ENCODE results near the gene FBP1. TPM values are rescaled to one million over a fixed set of nuclear protein-coding genes. Genes with fewer than 3 reads are reported as not detected.
"Not testable (repeated sequence)": the region's sequence is repeated elsewhere in the genome, so short reads cannot be mapped to it uniquely, and the experiment has no call there.

Gene FBP1
- total and polyA plus RNA-seq, 2 donors = 13.6 to 48.6 TPM

DNA sequence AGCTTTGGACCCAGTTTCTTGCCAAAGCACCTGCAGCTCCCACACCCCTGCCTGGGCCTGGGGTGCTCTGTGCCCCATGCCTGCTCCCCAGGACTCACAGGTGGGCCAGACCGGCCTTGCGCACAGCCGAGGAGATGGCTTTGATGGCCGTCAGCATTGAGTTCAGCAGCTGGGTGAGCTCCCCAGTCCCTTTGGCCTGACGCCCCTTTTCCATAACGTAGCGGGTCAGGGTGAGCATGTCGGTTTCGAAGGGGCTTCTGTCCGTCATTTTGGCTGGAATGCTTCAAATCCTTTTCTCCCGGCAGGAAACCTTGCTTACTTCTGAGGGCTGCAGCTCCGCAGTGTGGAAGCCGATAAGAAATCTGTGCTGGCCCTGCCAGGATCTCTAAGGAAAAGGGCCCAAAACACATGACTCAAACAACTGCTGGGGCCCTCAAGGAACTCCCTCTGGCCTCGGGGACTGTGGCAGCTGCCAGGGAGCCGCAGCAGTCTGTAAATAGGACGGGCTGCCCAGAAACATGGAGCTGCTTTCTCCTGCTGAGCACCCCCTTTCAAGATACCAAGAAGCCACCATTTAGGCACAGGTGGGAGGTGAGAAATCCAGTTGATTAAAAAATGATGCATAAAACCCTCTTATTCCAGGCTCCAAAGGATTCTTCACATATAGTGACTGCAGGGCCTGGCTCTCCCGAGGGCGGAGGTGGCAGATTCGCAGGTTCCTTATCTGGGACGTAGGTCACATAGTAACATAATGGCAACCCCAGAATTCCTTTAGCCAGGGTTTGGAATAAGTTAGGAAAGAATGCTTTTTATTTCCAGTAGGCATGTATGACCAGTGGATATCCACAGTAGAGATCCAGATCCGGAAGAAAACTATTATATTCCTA, 45.6 kb downstream of the FBP1 start, which contains the start of gene FBP2:
Gene FBP2 (minus strand): TSS at position 366 of the 887 bp plus-strand sequence. CDS start 98 bp downstream, at position 268.
- no peak for DNase-seq (ENCODE audit: extremely low spot score)
- no peak within 1 kb of the TSS for H3K4me3 ChIP-seq (ENCODE audit: low read depth, low read length)
- no peaks in the 10 kb centered on the region for H3K4me1 ChIP-seq (ENCODE audit: insufficient read depth)
- no peaks in the 10 kb centered on the region for H3K36me3 ChIP-seq (ENCODE audit: insufficient read depth)
- 59% methylated on average over 21 of the region's 21 CpGs for whole genome bisulfite sequencing
- no peak within 1 kb of the TSS for H3K27ac ChIP-seq (ENCODE audit: low read depth)

DNA sequence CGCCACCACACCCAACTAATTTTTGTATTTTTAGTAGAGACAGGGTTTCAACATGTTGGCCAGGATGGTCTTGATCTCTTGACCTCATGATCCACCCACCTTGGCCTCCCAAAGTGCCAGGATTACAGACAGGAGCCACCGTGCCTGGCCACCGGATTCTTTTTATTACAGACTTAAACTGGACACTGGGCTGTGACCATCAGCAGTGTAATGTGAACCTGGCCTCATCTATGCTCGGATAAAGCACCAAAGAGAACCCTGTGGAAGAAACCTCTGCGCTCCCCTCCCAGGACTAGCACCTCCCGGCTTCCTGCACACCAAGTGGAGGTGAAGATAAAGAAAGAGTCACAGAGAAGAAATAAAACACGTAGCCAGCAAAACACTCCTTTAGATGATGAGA, 46.6 kb downstream of the FBP1 start:
- H3K4me3 ChIP-seq (ENCODE audit: low read depth, low read length); H3K4me1 ChIP-seq (ENCODE audit: insufficient read depth): not testable (repeated sequence)
- WGBS = 82% methylated on average over 7 of the region's 7 CpGs

DNA sequence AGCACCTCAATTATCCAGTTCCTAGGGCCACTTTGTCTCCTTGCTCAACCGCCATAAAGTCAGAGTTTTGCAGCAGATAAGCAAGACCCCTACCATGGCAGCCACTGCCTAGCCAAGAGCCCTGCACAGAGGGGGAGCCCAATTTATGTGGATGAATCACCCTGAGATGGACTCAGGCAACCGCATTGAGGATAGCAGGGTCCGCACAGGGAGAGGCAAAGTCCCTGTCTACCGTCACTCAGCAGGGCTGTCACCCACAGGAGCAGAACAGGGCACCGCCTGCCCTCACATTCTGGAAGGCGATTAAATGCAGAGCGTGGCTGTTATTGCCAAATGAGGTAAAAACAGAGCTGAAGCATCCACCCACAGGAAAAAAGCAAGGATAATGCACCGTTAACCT, 47.4 kb downstream of the FBP1 start:
- H3K4me3 ChIP-seq (ENCODE audit: low read depth, low read length) = no peak overlapping the region
- no peaks in the 10 kb centered on the region for H3K4me1 ChIP-seq (ENCODE audit: insufficient read depth)
- H3K27ac ChIP-seq (ENCODE audit: low read depth) = no peak overlapping the region
- 90% methylated on average over 8 of the region's 8 CpGs for WGBS
- H3K36me3 ChIP-seq (ENCODE audit: insufficient read depth) = no peaks in the 10 kb centered on the region
- DNase-seq (ENCODE audit: extremely low spot score) = no peak

More for the DNA sequence above, 46.6 kb downstream of the FBP1 start:
- H3K36me3 ChIP-seq (ENCODE audit: insufficient read depth); H3K27ac ChIP-seq (ENCODE audit: low read depth); DNase-seq (ENCODE audit: extremely low spot score): not testable (repeated sequence)

DNA sequence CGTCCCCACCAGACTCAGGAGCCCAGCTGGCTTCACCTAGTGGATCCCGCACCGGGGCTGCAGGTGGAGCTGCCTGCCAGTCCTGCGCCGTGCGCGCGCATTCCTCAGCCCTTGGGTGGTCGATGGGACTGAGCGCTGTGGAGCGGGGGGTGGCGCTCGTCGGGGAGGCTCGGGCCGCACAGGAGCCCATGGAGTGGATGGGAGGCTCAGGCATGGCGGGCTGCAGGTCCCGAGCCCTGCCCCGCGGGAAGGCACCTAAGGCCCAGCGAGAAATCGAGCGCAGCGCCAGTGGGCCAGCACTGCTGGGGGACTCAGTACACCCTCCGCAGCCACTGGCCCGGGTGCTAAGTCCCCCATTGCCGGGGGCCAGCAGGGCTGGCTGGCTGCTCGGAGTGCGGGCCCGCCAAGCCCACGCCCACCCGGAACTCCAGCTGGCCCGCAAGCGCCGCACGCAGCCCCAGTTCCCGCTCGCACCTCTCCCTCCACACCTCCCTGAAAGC, 48.2 kb downstream of the FBP1 start:
- not testable (repeated sequence) for H3K36me3 ChIP-seq (ENCODE audit: insufficient read depth); H3K27ac ChIP-seq (ENCODE audit: low read depth); DNase-seq (ENCODE audit: extremely low spot score); H3K4me1 ChIP-seq (ENCODE audit: insufficient read depth); H3K4me3 ChIP-seq (ENCODE audit: low read depth, low read length)
- 71% methylated on average over 37 of the region's 38 CpGs for WGBS

DNA sequence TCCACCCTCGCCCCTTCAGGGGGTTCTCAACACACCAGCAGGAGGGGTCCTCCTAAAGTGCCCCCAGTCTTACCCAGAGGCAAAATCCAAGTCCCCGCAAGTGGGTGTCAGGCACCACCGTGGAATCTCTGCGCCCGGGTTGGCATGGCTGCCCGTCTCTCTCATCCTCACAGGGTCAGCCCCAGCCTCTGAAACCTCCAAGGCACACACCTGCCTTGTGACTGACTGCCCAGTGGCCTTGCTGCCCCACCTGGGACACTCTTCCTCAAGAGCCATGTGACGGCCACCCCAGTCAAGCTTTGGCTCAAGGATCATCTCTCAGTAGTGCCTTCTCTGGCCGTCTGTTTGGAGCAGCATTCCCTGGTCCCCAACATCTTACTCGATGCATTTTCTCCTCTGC, 50.6 kb downstream of the FBP1 start:
- H3K4me3 ChIP-seq (ENCODE audit: low read depth, low read length) = no peak overlapping the region
- WGBS = 85% methylated on average over 9 of the region's 9 CpGs
- H3K4me1 ChIP-seq (ENCODE audit: insufficient read depth) = no peaks in the 10 kb centered on the region
- no peak overlapping the region for H3K27ac ChIP-seq (ENCODE audit: low read depth)
- no peaks in the 10 kb centered on the region for H3K36me3 ChIP-seq (ENCODE audit: insufficient read depth)
- DNase-seq (ENCODE audit: extremely low spot score) = no peak

DNA sequence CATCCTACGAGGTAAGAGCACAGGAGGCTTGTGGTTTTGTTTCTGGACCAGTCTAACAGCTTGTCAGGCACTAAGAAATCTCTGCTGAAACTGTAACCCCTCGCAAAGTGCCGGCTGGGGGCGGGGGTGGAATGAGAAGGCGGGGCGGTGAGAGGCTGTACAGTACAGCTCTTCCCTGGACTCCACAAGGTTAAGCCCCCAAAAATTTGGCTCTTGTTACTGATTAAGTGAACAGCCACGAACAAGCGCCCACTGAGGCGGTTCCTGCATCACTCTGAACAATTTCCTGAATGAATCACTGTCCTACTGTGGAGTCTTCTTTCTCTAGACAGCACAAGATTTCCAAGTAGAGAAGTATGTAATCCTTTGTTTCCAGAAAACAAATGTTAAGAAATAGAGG, 52.5 kb downstream of the FBP1 start:
- Histone ChIP-seq H3K4me1 (ENCODE audit: insufficient read depth) (no peaks in the 10 kb centered on the region), H3K4me3 (ENCODE audit: low read depth, low read length) (no peak overlapping the region), H3K36me3 (ENCODE audit: insufficient read depth) (no peaks in the 10 kb centered on the region), H3K27ac (ENCODE audit: low read depth) (no peak overlapping the region)
- 36% methylated on average over 9 of the region's 9 CpGs for WGBS
- no peak for DNase-seq (ENCODE audit: extremely low spot score)

DNA sequence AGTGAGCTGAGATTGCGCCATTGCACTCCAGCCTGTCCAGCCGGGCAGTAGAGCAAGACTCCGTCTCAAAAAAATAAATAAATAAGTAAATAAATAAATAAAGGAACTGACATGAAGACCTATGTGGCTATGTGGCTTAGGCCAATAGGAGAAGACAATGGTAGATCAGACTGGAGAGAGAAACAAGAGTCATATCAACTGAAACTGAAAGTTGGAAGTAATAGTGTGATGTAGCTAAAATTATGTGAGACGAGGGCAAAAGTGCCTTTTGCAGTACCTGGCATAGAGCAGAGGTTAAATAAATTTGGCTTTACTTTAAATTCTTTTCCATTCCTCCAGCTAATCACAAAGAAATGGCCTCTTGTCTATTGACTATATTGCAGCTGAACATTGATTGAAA, 53.0 kb downstream of the FBP1 start:
- 78% methylated on average over 4 of the region's 4 CpGs for WGBS
- no peak for DNase-seq (ENCODE audit: extremely low spot score)
- Histone ChIP-seq H3K27ac (ENCODE audit: low read depth) (no peak overlapping the region), H3K4me1 (ENCODE audit: insufficient read depth) (no peaks in the 10 kb centered on the region), H3K36me3 (ENCODE audit: insufficient read depth) (no peaks in the 10 kb centered on the region), H3K4me3 (ENCODE audit: low read depth, low read length) (no peak overlapping the region)

DNA sequence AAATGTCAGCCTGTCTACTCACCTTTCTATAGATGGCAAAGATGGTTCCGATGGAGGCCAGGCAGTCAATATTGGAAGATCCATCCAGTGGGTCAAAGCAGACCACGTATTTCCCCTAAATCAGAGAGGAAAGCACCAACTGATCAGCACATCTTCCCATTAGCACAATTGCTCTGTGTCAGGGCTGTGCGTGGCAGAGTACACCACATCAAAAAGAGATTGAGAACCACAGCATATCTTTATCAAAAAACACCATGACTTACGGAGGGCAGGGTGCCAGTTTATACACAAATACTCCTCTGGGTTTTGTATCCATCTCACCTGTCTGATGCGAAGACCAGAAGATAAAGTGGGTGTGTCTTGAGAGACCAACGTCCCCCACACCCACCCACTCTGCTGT, 54.8 kb downstream of the FBP1 start:
- H3K27ac ChIP-seq (ENCODE audit: low read depth) = no peak overlapping the region
- DNase-seq (ENCODE audit: extremely low spot score) = no peak
- no peak overlapping the region for H3K4me3 ChIP-seq (ENCODE audit: low read depth, low read length)
- WGBS = 86% methylated on average over 6 of the region's 6 CpGs
- no peaks in the 10 kb centered on the region for H3K36me3 ChIP-seq (ENCODE audit: insufficient read depth)
- no peaks in the 10 kb centered on the region for H3K4me1 ChIP-seq (ENCODE audit: insufficient read depth)

DNA sequence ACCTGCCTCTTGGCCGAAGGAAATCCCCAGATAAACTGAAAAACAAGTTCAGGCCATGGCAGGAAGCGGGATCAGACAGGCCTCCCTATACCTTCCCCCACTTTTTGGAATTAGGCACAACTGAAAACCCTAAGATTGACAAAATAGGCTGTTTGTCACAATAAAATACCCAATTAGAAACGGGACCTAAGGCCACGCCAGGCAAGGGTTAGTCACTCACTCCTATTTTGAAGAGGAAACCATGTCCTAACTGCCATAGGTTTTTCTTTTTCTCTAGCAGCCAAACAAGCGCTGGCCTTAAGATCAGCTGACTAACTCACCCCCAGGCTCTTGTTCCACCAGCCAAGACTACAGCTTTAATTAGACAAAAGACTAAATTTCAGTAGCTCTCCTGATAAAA, 57.6 kb downstream of the FBP1 start:
- no peak overlapping the region for H3K4me3 ChIP-seq (ENCODE audit: low read depth, low read length)
- no peak for DNase-seq (ENCODE audit: extremely low spot score)
- H3K36me3 ChIP-seq (ENCODE audit: insufficient read depth) = no peaks in the 10 kb centered on the region
- no peak overlapping the region for H3K27ac ChIP-seq (ENCODE audit: low read depth)
- WGBS = 90% methylated on average over 5 of the region's 5 CpGs
- H3K4me1 ChIP-seq (ENCODE audit: insufficient read depth) = no peaks in the 10 kb centered on the region

DNA sequence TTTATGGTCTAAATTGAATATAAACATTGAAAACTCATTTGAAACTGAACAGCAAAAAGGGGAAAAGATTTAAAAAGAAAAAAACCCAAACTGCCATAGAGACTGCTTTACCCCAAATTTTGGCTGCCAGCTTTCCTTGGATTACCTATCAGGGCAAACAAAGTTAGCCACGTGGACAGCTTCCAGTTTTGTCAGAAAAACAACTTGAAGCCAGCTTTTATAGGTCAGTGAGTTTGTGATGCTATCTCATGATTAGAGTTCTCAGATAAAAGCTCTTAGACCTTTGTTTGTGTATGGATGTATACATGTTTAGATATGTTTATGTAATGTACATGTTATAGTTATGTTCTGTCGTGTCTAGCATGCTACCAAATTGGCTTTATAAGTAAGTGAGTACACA, 61.7 kb downstream of the FBP1 start:
- no peaks in the 10 kb centered on the region for H3K4me1 ChIP-seq (ENCODE audit: insufficient read depth)
- H3K27ac ChIP-seq (ENCODE audit: low read depth) = no peak overlapping the region
- WGBS = 18% methylated on average over 2 of the region's 2 CpGs
- no peak overlapping the region for H3K4me3 ChIP-seq (ENCODE audit: low read depth, low read length)
- DNase-seq (ENCODE audit: extremely low spot score) = no peak
- H3K36me3 ChIP-seq (ENCODE audit: insufficient read depth) = no peaks in the 10 kb centered on the region

DNA sequence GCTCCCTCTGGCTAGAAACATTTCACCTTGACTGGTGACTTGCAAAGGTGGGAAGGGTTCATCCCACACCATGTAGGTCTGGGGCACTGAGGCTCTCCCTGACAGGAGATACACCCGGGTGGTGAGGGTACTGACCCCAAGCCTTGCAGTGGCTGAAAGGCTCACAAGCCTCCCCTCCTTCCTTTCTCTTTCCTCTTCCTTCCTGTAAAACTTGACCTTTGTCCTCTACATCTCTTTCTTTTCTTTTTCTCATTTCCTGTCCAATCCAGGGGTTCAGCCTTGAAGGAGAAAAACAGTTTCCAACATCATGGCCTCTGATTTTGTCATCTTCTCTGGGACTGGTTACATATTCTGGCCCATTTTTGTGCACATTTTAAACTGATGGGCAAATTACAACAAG, 62.3 kb downstream of the FBP1 start:
- 30% methylated on average over 1 of the region's 1 CpG for WGBS
- no peaks in the 10 kb centered on the region for H3K36me3 ChIP-seq (ENCODE audit: insufficient read depth)
- H3K27ac ChIP-seq (ENCODE audit: low read depth) = no peak overlapping the region
- H3K4me3 ChIP-seq (ENCODE audit: low read depth, low read length) = no peak overlapping the region
- DNase-seq (ENCODE audit: extremely low spot score) = no peak
- H3K4me1 ChIP-seq (ENCODE audit: insufficient read depth) = no peaks in the 10 kb centered on the region

DNA sequence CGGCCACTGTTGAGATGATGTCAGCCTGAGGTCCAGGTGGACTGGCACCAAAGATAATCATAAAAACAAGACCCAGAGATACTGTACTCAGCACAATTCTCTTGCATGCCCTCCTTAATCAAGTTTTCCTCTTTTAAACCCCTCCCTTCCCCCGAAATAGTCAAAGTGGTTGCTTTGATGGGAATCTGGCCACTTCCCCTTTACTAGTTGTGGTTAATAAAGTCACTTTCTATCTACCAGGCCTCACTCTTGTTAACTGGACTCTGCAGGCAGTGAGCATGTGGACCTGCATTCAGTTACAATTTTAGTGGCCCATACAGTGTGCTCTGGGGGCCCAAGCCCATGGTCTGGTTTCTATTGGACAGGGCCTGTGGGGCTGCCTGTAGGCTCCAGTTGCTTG, 63.2 kb downstream of the FBP1 start:
- WGBS = 91% methylated on average over 2 of the region's 2 CpGs
- Histone ChIP-seq H3K36me3 (ENCODE audit: insufficient read depth) (no peaks in the 10 kb centered on the region), H3K27ac (ENCODE audit: low read depth) (no peak overlapping the region), H3K4me1 (ENCODE audit: insufficient read depth) (no peaks in the 10 kb centered on the region), H3K4me3 (ENCODE audit: low read depth, low read length) (no peak overlapping the region)
- no peak for DNase-seq (ENCODE audit: extremely low spot score)

DNA sequence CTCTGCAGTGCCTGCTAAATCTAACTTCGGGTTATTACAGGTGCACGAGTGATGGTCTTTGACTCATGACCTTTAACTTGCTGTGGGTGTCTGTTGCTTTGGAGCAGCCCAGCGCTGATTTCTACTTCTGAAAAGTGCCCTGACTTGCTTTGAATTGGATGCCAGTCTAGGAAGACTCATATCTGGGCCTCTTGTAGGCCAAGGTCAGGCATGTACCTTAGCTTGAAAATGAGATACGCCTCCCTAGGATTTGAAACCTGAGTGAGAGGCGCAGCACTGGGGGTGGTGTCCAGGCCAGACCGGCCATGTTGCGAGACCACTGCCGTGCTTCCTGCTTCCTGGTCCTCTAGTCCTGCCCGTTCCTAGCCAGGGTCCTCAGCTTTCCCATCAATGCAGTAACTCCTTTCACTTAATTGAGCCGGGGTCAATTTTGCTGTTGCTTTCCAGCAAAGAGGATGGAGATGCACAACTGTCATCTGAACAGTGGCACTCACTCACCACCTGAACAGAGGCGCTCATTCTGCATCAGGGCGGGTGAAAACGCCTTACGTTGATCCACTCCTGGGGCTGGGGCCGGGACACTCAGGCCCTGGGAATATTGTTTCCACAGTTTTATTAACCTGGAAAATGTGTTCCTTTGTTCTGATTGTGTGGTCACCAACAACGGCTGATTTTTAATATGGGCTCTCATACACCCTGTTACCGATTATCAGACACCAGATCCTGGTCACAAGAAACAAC, 70.2 kb downstream of the FBP1 start:
- H3K4me3 ChIP-seq (ENCODE audit: low read depth, low read length) = no peak overlapping the region
- no peak for DNase-seq (ENCODE audit: extremely low spot score)
- no peaks in the 10 kb centered on the region for H3K36me3 ChIP-seq (ENCODE audit: insufficient read depth)
- H3K27ac ChIP-seq (ENCODE audit: low read depth) = no peak overlapping the region
- 92% methylated on average over 17 of the region's 17 CpGs for WGBS
- no peaks in the 10 kb centered on the region for H3K4me1 ChIP-seq (ENCODE audit: insufficient read depth)

Data from urinary bladder (tissue), 4 donors.